Activated naive CD8-positive, alpha-beta T cell treated with anti-CD3 and anti-CD28 coated beads for 36 hours (primary cell): ENCODE data around the gene DCDC2B. TPM values are rescaled to one million over a fixed set of nuclear protein-coding genes. Genes with fewer than 3 reads are reported as not detected.
A peak's percentile ranks its signal among the peaks of the same experiment; 100 is the strongest.

Experiments
- DNase-seq: peaks from one replicate; pipeline ENCODE4 v3.0.0; 2021
- H3K27ac Mint-ChIP-seq: one replicate; pipeline ENCODE4 v1.8.0; 2022; ENCODE audit warnings: mild to moderate bottlenecking, moderate library complexity, mixed read lengths
- H3K27me3 Mint-ChIP-seq: one replicate; pipeline ENCODE4 v1.8.0; 2022; ENCODE audit warnings: mild to moderate bottlenecking, mixed read lengths
- H3K36me3 Mint-ChIP-seq: one replicate; pipeline ENCODE4 v1.8.0; 2021; ENCODE audit warnings: mild to moderate bottlenecking, mixed read lengths
- H3K4me1 Mint-ChIP-seq: one replicate; pipeline ENCODE4 v1.8.0; 2021; ENCODE audit warnings: mixed read lengths
- H3K4me3 Mint-ChIP-seq: one replicate; pipeline ENCODE4 v1.8.0; 2022; ENCODE audit warnings: mild to moderate bottlenecking, moderate library complexity, mixed read lengths
- H3K9me3 Mint-ChIP-seq: one replicate; pipeline ENCODE4 v1.8.0; 2022; ENCODE audit warnings: mixed read lengths
- total RNA-seq, 2 experiments: library from RNA; stranded (reverse); gene quantifications; one replicate each; pipeline ENCODE4 v1.2.3, GENCODE V29; 2021

The DCDC2B gene
- total RNA-seq, 2 experiments from 2014 or later = not detected

GRCh38 chr1:32231843-32232432, 23.0 kb downstream of the DCDC2B start:
- Mint-ChIP-seq H3K36me3 (peaks cover 15% of the 10 kb centered on the region), H3K4me1 (peaks cover 7% of the 10 kb centered on the region), H3K4me3 (no peak overlapping the region), H3K9me3 (no peaks in the 10 kb centered on the region), H3K27ac (no peak overlapping the region), H3K27me3 (no peaks in the 10 kb centered on the region)
- no peak for DNase-seq

GRCh38 chr1:32232558-32233304, 23.8 kb downstream of the DCDC2B start:
- Mint-ChIP-seq H3K27ac (no peak overlapping the region), H3K4me1 (peaks cover 6% of the 10 kb centered on the region), H3K9me3 (no peaks in the 10 kb centered on the region), H3K27me3 (no peaks in the 10 kb centered on the region), H3K36me3 (peaks cover 13% of the 10 kb centered on the region), H3K4me3 (no peak overlapping the region)
- no peak for DNase-seq

- H3K4me1 Mint-ChIP-seq = no peaks in the 10 kb centered on the region
- peaks cover 5% of the 10 kb centered on the region for H3K36me3 Mint-ChIP-seq
- H3K9me3 Mint-ChIP-seq = no peaks in the 10 kb centered on the region
- H3K27me3 Mint-ChIP-seq = no peaks in the 10 kb centered on the region
- no peak overlapping the region for H3K27ac Mint-ChIP-seq
- H3K4me3 Mint-ChIP-seq = no peak overlapping the region
- DNase-seq = no peak
These were observed 25.9 kb downstream of the DCDC2B start for GRCh38 chr1:32234792-32235191.

GRCh38 chr1:32239337-32239736, 30.4 kb downstream of the DCDC2B start:
- no peak for DNase-seq

GRCh38 chr1:32239790-32240139, 30.9 kb downstream of the DCDC2B start:
- H3K4me1 Mint-ChIP-seq = peaks cover 16% of the 10 kb centered on the region
- H3K4me3 Mint-ChIP-seq = peak overlapping the region; percentile 81
- no peak overlapping the region for H3K27ac Mint-ChIP-seq
- H3K36me3 Mint-ChIP-seq = no peaks in the 10 kb centered on the region
- DNase-seq = no peak
- H3K27me3 Mint-ChIP-seq = no peaks in the 10 kb centered on the region
- no peaks in the 10 kb centered on the region for H3K9me3 Mint-ChIP-seq

More at GRCh38 chr1:32239337-32239736, 30.4 kb downstream of the DCDC2B start:
- no peak overlapping the region for H3K27ac Mint-ChIP-seq
- H3K36me3 Mint-ChIP-seq = no peaks in the 10 kb centered on the region
- no peaks in the 10 kb centered on the region for H3K27me3 Mint-ChIP-seq
- H3K4me1 Mint-ChIP-seq = peaks cover 16% of the 10 kb centered on the region
- no peaks in the 10 kb centered on the region for H3K9me3 Mint-ChIP-seq
- peak overlapping the region; percentile 22 for H3K4me3 Mint-ChIP-seq

GRCh38 chr1:32240140-32240951, 31.5 kb downstream of the DCDC2B start:
- peaks cover 16% of the 10 kb centered on the region for H3K4me1 Mint-ChIP-seq
- H3K9me3 Mint-ChIP-seq = no peaks in the 10 kb centered on the region
- H3K36me3 Mint-ChIP-seq = no peaks in the 10 kb centered on the region
- peak overlapping the region; percentile 81 for H3K4me3 Mint-ChIP-seq
- DNase-seq = no peak
- H3K27ac Mint-ChIP-seq = peak overlapping the region; percentile 23
- no peaks in the 10 kb centered on the region for H3K27me3 Mint-ChIP-seq

GRCh38 chr1:32241001-32241763, 32.3 kb downstream of the DCDC2B start:
- peaks cover 16% of the 10 kb centered on the region for H3K4me1 Mint-ChIP-seq
- no peaks in the 10 kb centered on the region for H3K9me3 Mint-ChIP-seq
- H3K27ac Mint-ChIP-seq = peak overlapping the region; percentile 67
- no peaks in the 10 kb centered on the region for H3K36me3 Mint-ChIP-seq
- DNase-seq = no peak
- H3K4me3 Mint-ChIP-seq = peak overlapping the region; percentile 81
- no peaks in the 10 kb centered on the region for H3K27me3 Mint-ChIP-seq

- Mint-ChIP-seq H3K9me3 (no peaks in the 10 kb centered on the region), H3K4me1 (peaks cover 27% of the 10 kb centered on the region), H3K36me3 (no peaks in the 10 kb centered on the region), H3K27ac (peak overlapping the region; percentile 16), H3K4me3 (no peak overlapping the region), H3K27me3 (no peaks in the 10 kb centered on the region)
- DNase-seq = no peak
These were observed 33.5 kb downstream of the DCDC2B start for GRCh38 chr1:32242341-32242851.

- peak within 1 kb of the TSS; percentile 36 for H3K4me3 Mint-ChIP-seq
- no peak for DNase-seq
- peaks cover 8% of the 10 kb centered on the region for H3K36me3 Mint-ChIP-seq
- H3K27me3 Mint-ChIP-seq = no peaks in the 10 kb centered on the region
- peaks cover 50% of the 10 kb centered on the region for H3K4me1 Mint-ChIP-seq
- H3K9me3 Mint-ChIP-seq = no peaks in the 10 kb centered on the region
- H3K27ac Mint-ChIP-seq = peak within 1 kb of the TSS; percentile 92
These were observed 38.0 kb downstream of the DCDC2B start, which contains the start of gene FAM167B for GRCh38 chr1:32246888-32247273. TSS of gene FAM167B (plus strand) at chr1:32247222. CDS start at chr1:32247422, 200 bp downstream.

- no peak for DNase-seq
- no peaks in the 10 kb centered on the region for H3K9me3 Mint-ChIP-seq
- H3K36me3 Mint-ChIP-seq = peaks cover 14% of the 10 kb centered on the region
- H3K4me3 Mint-ChIP-seq = no peak overlapping the region
- no peaks in the 10 kb centered on the region for H3K27me3 Mint-ChIP-seq
- H3K4me1 Mint-ChIP-seq = peaks cover 47% of the 10 kb centered on the region
- H3K27ac Mint-ChIP-seq = peak overlapping the region; percentile 92
These were observed 38.6 kb downstream of the DCDC2B start for GRCh38 chr1:32247452-32247851.

GRCh38 chr1:32247983-32248889, 39.3 kb downstream of the DCDC2B start:
- peak; percentile 84 for DNase-seq
- H3K27ac Mint-ChIP-seq = peak overlapping the region; percentile 92
- no peaks in the 10 kb centered on the region for H3K27me3 Mint-ChIP-seq
- H3K4me1 Mint-ChIP-seq = peaks cover 48% of the 10 kb centered on the region
- peaks cover 22% of the 10 kb centered on the region for H3K36me3 Mint-ChIP-seq
- H3K9me3 Mint-ChIP-seq = no peaks in the 10 kb centered on the region
- peak overlapping the region; percentile 38 for H3K4me3 Mint-ChIP-seq

GRCh38 chr1:32249831-32250525, 41.1 kb downstream of the DCDC2B start:
- H3K4me1 Mint-ChIP-seq = peaks cover 56% of the 10 kb centered on the region
- peak overlapping the region; percentile 92 for H3K27ac Mint-ChIP-seq
- DNase-seq = peak; percentile 82
- H3K4me3 Mint-ChIP-seq = peak overlapping the region; percentile 97
- no peaks in the 10 kb centered on the region for H3K9me3 Mint-ChIP-seq
- no peaks in the 10 kb centered on the region for H3K27me3 Mint-ChIP-seq
- peaks cover 35% of the 10 kb centered on the region for H3K36me3 Mint-ChIP-seq
